NCI-H1048 (cell line): Measurements from ENCODE around the gene STARD3.

Source experiments
- DNase-seq: peaks from one replicate; lab custom pipeline; 2025; lab: John Stamatoyannopoulos, UW

STARD3 gene

DNA sequence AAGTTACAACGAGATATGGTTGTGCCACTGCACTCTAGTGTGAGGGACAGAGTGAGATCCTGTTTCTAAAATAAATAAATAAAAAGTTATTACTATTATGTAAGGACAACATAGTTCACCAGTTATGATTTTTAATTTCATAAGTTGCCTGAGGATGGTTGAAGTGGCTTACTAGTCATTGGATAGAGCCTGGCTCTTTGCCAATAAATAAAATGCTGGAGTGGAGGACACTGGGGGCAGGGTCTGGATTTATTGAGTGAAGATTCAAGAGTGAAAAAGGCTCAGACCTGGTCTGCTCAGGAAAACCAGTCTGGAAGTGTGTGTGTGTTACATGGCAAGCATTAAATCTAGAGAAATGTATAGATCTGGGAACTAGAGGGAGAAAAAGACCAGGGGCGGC lies 2.1 kb downstream of the STARD3 start:
- DNase-seq: no peak

DNA sequence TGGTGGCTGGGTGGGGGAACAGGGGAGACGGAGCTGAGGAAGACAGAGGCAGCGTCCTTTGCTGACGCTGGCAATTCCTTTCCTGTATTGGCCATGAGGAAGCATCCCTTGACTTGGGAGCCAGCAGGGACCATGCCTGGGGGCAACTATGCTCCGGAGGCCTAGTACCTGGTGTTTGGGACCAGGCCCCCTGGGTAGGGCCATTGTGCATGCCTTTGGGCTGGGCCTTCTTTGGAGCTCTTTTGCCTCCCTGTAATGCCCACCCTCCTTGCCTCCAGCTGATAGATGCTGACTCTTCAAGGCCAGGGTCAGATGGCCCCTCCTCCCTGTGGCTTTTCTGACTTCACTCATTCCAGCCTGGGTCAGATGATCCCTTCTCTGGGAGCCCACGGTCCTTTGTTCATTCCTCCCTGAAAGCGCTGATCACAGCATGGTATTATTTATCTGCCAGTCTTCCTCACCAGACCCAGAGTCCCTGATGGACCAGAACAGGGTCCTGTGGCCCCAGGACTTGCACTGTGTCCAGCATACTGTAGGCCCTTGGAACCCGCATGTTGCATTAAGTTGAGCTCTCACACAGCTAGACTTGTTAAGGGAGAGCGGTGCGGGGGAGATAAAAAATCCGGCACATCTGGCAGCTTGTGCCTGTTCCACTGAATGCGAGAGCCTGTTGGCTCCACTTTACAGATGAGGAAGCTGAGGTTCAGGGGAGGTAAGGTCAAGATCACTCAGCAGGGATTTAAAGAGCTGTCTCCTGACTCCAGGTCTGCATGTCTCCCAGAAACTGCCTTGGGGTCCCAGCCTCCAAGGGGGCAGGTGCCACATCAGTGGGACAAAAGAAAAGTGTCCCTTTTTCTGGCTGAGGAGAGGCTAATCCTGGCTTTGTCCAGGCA lies 2.9 kb downstream of the STARD3 start:
- no peak for DNase-seq

DNA sequence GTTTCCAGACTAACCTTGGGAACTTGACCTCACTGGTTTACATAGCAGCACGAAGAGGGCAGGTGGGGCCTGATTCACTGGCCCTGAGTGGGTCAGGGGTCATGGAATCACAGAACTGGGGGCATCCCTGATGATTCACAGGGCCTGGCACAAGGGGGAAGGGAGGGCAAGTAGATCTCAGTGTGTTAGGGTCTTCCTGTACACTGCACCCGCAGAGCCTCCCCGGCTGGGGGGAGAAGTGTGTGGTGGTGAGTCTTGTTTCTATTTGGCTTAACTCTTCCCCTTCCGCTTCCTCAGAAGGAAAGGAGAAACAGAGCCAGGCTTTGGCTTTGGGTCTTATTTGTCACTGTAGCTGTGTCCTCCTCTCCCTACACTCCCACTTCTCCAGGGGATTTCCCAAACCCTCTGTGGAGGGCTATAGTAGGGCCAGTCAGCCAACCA lies 3.7 kb downstream of the STARD3 start:
- no peak for DNase-seq

DNA sequence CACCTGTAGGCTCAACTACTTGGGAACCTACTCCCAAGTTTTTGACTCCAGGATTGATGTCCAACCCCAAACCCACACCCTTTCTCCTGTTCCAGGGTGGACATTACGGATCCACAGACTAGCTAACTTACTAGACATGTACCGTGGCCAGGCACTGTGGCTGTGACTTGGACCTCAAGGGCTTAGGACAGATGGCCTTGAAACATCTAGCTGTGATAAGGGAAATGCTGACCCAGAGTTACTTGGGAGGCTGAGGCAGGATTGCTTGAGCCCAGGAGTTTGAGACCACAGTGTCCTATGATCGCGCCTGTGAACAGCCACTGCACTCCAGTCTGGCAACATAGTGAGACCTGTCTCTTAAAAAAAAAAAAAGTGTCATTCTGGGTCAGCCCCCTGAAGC lies 4.2 kb downstream of the STARD3 start:
- no peak for DNase-seq

DNA sequence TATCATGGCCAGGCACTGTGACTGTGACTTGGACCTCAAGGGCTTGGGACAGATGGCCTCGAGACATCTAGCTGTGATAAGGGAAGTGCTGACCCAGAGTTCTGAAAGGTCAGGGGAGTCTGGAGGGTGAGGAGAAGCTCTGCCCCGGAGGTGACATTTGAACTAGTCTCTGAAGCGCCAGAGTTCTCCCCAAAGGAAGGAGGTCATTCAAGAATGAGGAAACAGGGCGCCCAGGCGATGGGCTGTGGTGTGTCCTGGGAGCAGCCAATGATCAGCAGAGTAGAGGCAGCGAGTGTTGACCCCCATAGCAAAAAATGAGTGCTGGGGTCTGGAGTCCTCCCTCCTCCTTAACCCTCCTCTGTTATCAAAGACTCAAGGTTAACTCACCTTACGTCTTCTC lies 4.9 kb downstream of the STARD3 start:
- no peak for DNase-seq

DNA sequence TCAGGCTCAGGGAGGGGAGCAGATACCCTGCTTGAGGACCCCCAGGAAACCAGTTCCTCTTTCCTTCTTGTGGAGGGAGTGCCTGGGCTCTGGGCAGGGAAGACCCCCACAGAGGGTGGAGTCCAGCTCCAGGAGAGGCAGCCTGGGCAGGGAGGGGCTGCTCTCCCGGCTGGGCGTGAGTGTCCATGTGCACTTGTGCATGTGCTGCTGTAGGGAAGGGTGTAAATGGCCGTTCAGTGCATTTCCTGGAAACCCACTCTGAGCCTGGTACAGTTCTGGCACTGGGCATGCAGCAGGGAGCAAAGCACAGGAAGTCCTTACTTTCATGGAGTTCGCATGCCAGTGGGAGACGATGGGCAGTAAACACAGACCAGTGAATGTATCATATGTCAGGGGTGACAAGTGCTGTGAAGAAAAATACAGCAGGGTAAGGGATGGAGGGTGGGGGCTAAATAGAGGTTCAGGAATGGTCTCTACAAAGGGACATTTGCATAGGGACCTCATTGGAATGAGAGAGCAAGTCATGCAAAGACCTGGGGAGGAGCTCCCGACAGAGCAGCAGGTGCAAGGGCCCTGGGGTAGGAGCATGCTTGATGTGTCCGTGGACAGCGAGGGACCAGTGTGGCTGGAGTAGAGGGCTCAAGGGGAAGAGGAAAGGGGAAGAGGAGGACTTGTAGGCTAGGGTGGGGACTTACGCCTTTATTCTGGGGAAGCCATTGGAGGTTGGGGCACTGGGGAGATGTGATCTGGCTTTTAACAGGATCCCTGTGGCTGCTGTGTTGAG lies 5.5 kb downstream of the STARD3 start:
- no peak for DNase-seq

DNA sequence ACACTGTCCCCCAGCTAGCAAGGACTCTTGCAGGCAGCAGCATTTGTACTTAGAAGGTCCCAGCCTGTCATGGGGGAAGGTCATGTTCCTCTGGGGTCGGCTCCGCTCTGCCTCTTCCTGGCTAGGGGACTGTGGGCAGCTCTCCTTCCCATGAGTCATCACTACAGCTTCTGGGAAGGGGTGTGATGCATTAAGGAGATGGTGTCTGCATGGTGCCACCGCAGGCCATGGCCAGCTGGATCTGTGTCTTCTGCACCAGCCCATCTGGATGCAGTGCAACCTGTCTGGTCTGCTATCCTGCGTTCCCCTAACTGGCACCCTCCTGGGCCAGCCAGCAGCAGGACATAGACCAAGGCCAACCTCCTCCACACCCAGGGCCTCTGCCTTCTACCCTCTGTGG lies 6.3 kb downstream of the STARD3 start:
- no peak for DNase-seq

DNA sequence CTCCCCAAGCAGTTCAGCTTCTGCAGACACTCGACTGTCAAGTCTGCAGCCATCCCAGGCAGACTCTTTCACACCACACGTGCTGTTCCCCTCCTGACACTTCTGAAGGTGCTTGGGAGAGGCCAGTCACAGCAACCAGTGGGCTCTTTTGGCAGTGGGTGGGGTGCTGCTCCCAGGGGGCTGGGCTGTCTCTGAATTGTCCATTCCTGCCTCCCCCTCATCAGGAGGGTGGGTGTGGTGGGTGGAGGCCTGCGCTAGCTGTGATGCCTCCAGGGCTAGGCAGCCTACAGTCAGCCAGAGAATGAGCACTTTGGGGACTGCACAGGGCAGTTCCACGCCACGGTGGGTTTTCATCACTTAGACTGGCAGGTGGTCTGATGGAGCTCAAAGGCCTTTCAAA lies 10.3 kb downstream of the STARD3 start:
- DNase-seq: no peak

DNA sequence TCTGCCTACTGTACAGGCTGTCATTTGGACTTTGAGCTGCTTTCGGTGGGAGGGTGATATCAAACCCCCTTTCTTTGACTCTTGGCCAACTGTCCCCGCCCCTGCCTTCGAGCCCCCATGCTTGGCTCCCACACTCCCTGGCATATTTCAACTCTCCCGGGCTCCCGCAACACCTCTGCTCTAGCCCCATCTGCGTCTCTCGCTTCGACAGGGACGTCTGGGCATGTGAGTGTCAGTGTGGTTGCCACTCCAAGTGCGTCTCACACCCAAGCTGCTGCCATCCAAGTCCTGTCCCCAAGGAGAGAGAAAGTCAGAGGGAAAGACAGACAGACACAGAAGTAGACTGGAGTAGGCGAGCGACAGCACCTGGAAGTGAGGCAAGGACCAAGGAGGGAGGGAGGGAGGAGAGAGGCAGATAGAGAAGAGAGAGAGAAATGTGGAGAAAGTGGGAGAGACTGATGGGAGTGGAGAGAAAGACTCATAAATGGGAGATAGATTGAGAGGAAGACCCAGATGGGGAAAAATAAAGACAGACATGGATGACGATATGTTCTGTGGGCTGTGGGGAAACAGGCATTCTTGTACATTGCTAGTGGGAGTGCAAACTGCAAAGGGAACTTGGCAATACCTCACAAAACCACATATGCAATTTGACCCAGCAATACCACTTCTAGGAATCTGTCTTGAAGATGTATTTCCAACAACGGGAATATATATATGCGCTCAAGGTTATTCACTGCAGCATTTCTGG lies 11.8 kb downstream of the STARD3 start:
- no peak for DNase-seq

DNA sequence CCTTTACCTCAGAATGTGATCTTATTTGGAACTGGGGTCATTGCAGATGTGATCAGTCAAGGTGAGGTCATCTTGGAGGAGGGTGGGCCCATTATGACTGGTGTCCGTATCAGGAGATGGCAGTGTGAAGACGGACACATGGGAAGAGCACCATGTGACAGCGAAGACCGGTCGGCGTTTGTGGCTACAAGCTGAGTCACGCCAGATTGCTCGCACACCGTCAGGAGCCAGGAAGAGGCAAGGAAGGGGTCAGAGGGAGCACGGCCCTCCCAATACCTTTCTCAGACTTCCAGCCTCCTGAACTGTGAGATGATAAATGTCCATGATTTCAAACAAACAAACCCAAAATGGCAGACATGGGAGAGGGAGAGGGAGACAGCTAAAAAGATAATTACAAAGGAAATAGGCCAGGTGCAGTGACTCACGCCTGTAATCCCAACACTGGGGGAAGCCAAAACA lies 13.2 kb downstream of the STARD3 start:
- no peak for DNase-seq

DNA sequence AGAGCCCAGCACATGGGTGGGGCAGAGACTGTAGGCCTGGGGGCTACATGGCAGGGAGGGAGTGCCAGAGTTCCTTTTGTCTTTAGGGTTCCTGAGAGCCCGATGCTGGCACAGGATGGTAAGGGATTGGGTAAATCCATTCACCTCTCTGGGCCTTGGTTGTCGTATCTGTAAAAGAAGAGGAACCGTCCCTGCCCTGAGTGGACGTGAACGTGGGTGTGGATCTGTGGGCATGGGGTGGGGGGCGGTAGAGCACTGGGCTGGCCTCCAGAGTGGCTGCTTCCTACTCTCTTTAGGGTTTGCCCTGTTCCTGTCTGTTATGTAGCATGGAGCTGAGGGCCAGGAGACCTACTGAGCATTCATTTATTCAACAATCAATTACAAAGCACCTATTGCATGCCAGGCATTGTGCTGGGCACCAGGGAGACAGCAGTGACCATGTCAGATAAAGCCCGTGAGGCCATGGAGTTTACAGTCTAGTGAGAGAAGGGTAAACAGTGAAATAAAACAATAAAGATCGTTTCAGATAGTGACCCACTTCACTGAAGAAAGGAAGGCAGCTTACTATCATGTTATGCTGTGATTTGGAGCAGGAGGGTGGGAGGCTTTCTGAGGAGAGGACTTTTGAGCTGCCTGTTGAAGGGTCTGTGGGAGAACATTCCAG lies 15.1 kb downstream of the STARD3 start:
- DNase-seq: no peak

DNA sequence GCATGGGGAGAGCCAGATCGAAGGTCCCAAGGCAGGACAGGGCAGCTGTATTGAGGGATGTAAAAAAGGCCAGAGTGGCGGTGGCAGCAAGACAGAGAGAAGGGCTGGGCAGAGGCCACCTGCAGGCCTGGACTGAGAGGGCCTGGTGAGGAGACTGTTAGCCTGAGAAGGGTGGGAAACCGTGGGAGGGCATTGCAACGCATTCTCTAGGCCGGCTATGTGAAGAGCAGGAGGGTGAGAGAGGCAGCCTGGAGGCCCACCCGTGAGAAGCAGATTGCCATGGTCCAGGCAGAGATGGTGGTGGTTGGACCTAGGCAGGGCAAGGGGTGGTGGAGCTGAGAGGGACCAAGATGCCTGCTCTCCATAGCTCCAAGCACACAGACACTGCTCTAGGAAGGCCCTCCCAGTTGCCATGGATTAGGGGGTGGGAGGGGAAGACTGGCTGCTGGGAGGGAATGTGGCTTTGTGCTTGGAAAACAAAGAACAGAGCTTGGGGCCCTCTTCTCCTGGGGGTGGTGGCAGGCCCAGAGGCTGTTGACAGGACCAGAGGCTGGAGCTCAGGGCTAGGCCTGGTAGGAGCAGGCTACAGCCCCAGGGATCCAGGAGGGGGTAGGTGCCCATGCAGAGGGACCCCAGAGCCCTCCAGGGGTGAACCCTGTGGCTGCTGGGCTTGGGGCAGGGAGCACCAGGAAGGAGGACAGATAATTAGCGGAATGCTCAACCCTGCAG lies 15.8 kb downstream of the STARD3 start:
- no peak for DNase-seq

DNA sequence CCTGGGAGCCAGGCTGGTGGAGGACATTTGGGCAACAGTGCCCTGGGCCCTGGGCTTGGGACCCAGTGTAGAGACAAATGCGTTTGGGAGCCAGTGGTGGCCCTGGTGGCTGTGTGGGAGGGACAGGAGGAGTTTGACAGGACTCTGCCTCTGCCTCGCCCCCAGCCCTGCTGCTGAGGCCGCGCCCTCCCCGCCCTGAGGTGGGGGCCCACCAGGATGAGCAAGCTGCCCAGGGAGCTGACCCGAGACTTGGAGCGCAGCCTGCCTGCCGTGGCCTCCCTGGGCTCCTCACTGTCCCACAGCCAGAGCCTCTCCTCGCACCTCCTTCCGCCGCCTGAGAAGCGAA lies 16.3 kb downstream of the STARD3 start:
- no peak for DNase-seq

DNA sequence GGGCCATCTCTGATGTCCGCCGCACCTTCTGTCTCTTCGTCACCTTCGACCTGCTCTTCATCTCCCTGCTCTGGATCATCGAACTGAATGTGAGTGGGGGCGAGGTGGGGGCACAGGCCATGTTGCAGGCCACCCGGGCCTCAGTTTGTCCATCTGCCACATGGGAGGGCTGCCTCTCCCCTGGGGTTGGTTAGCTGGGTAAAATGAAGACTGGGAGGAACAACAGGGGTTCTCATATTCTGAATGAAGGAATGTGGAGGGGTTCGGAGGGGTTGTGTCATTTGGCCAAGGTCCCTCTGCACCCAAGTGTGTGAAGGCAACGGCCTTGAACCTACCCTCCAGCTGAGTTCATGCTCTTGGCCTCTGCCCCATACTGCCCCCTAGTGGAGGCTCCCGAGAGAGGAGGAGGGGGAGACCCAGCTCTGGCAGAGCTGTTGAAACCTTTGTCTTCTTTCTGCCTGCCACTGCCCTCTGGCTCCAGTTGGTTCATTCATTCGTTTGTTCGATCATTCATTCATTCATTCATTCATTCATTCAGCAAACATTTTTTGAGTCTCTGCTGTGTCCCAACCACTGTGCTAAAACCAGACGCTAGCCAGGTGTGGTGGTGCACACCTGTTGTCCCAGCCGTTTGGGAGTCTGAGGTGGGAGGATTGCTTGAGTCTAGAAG lies 16.9 kb downstream of the STARD3 start:
- no peak for DNase-seq

DNA sequence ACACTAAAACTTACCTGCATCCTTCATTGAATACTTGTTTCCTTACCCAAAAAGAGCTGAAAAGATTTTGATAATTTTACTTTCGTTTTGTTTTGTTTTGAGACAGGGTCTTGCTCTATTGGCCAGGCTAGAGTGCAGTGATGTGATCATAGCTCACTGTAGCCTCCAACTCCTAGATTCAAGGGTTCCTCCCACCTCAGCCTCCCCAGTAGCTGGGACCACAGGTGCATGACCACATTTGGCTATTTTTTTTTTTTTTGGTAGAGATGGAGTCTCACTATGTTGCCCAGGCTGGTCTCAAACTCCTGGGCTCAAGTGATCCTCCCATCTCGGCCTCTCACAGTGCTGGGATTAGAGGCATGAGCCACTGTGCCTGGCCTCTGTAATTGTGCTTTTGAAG lies 18.2 kb downstream of the STARD3 start:
- DNase-seq: no peak

DNA sequence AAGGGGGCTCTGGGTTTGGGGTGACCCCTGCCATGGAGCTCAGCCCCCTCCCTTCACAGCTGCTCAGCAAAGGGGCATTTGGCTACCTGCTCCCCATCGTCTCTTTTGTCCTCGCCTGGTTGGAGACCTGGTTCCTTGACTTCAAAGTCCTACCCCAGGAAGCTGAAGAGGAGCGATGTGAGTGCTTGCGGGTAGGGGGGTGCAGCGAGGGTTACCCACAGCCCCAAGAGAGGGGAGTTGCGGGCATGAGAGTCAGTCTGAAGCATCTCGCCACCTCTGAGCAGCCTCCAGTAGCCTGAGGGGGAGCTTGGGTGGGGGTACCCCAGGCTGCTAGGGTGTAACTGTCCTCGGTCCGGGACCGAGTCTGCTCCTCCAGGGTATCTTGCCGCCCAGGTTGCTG lies 21.4 kb downstream of the STARD3 start:
- no peak for DNase-seq

DNA sequence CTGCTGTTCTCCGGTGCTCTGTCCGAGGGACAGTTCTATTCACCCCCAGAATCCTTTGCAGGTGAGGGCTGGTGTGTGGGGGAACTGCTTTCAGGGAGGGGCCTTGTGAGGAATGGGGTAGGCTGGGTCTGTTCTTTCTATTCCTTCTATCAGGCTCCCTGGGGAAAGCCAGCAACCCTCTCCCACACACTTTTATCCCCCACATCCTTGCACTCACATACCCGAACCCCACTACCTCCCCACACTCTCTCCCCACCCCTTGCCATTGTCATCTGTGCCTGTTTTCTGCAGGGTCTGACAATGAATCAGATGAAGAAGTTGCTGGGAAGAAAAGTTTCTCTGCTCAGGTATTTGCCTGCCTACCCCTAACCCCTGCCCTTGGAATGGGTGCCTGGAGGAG lies 21.8 kb downstream of the STARD3 start:
- no peak for DNase-seq

DNA sequence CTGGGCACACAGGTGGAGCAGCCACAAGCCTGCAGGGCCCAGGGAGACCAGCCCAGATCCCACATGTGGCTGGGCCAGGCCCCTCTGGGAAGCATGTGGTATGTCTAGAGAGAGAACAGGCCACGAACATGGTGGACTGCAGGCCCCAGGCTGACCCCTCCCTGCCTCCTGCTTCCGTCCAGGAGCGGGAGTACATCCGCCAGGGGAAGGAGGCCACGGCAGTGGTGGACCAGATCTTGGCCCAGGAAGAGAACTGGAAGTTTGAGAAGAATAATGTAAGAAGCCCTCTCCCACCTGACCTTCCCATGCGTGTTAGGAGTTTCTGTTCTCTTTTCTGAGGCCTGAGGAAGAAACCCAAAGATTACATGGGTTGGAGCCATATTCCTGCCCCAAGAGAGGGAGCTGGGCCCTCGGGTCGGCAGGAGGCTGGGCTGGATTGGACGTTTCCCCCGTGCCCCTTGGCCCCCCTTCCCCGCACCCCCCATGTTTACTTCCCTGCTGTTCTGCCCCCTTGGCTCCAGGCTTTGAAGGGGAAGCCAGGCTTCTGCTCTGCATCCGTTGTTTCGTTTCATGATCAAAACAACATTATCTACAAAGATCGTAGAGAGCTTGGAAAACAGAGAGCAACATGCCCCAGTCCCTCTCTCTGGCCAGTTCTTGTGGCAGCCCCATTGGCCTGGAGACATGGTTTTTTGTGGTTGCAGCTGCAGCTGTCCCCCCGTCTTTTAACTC lies 22.5 kb downstream of the STARD3 start:
- no peak for DNase-seq

DNA sequence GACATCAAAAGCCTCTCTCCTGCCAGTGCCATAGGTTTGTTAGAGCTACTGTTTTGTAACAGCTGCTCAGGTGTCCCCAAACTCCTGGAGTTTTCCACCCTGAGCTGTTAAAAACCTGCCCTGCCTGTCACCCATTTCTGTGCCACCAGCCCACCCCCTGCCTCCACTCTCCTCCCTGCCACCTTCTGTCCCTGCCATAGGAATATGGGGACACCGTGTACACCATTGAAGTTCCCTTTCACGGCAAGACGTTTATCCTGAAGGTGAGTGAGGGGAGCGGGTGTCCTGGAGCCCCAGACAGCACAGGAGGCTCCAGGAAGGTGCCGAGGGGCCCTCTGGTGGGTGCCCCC lies 23.0 kb downstream of the STARD3 start:
- DNase-seq: no peak
